Effector memory CD4-positive, alpha-beta T cell (primary cell): Measurements from ENCODE around the gene APOBEC3H.

Source experiments
- DNase-seq, 3 donors: peaks; one replicate each; pipeline ENCODE4 v3.0.0-alpha.2; 2020
- H3K27ac ChIP-seq: 2 replicates; pipeline ENCODE4 v1.7.0; 2013; ENCODE audit warnings: mild to moderate bottlenecking, low read length, moderate library complexity; ENCODE audit not compliant: insufficient read depth, poor library complexity, severe bottlenecking
- H3K27me3 ChIP-seq: replicated peaks from 2 replicates; pipeline ENCODE4 v1.7.0; 2013; ENCODE audit warnings: mild to moderate bottlenecking, low read length; ENCODE audit not compliant: insufficient read depth, control insufficient read depth, poor library complexity, severe bottlenecking
- H3K36me3 ChIP-seq: 2 replicates; pipeline ENCODE4 v1.7.0; 2013; ENCODE audit warnings: mild to moderate bottlenecking, low read length, moderate library complexity; ENCODE audit not compliant: control insufficient read depth, insufficient read depth
- H3K4me1 ChIP-seq: 2 replicates; pipeline ENCODE4 v1.7.0; 2013; ENCODE audit warnings: low read length, mild to moderate bottlenecking; ENCODE audit not compliant: control insufficient read depth, insufficient read depth, poor library complexity, severe bottlenecking
- H3K4me3 ChIP-seq: 2 replicates; pipeline ENCODE4 v1.7.0; 2013; ENCODE audit warnings: low read length, low read depth, mild to moderate bottlenecking; ENCODE audit not compliant: insufficient read depth, poor library complexity, severe bottlenecking
- H3K9me3 ChIP-seq: 2 replicates; pipeline ENCODE4 v1.7.0; 2013; ENCODE audit warnings: mild to moderate bottlenecking, low read length, moderate library complexity; ENCODE audit not compliant: control insufficient read depth

The APOBEC3H gene

GRCh38 chr22:39133871-39134270 is 36.8 kb downstream of the APOBEC3H start:
- no peaks in the 10 kb centered on the region for H3K9me3 ChIP-seq
- no peak overlapping the region for H3K27ac ChIP-seq
- H3K4me1 ChIP-seq = no peaks in the 10 kb centered on the region
- H3K4me3 ChIP-seq = no peak overlapping the region
- H3K27me3 ChIP-seq = no peaks in the 10 kb centered on the region
- DNase-seq = no peak
- H3K36me3 ChIP-seq = peaks cover 25% of the 10 kb centered on the region

DNA sequence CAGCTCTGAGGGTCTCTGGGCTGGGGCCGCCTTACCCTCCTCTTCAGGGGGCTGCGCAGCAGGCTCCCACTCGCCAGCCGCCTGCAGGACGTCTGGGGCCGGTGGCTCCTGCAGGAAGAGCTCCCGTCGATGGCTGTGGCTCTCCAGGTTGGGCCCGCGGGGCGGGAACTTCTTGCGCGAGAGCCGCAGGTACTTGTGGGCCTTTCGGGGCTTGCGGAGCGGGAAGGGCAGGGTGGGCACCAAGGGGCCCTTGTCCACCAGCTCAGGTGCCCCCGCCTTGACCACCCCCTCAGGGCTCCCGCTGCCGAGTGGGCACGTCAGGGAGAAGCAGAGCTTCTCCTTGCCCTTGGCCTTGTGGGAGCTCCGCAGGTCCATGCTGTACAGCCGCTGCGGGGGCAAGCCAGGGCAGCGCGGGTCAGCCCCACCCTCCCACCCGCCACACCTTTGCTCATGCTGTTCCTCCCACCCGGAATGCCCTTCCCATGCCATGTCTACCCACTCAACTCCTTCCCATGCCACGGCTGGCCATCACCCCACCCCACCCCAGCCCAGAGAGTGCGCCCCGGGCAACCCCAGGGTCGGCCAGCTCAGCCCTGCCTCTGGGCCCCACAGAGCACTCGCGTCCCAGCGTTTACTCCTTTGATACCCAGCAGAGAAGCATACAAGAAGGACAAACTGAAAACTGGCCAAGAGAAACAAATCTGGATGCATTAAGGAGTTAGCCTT is 37.5 kb downstream of the APOBEC3H start:
- no peaks in the 10 kb centered on the region for H3K4me1 ChIP-seq
- no peaks in the 10 kb centered on the region for H3K9me3 ChIP-seq
- peaks cover 28% of the 10 kb centered on the region for H3K36me3 ChIP-seq
- H3K27ac ChIP-seq = no peak overlapping the region
- no peak overlapping the region for H3K4me3 ChIP-seq
- no peaks in the 10 kb centered on the region for H3K27me3 ChIP-seq
- no peak for DNase-seq

DNA sequence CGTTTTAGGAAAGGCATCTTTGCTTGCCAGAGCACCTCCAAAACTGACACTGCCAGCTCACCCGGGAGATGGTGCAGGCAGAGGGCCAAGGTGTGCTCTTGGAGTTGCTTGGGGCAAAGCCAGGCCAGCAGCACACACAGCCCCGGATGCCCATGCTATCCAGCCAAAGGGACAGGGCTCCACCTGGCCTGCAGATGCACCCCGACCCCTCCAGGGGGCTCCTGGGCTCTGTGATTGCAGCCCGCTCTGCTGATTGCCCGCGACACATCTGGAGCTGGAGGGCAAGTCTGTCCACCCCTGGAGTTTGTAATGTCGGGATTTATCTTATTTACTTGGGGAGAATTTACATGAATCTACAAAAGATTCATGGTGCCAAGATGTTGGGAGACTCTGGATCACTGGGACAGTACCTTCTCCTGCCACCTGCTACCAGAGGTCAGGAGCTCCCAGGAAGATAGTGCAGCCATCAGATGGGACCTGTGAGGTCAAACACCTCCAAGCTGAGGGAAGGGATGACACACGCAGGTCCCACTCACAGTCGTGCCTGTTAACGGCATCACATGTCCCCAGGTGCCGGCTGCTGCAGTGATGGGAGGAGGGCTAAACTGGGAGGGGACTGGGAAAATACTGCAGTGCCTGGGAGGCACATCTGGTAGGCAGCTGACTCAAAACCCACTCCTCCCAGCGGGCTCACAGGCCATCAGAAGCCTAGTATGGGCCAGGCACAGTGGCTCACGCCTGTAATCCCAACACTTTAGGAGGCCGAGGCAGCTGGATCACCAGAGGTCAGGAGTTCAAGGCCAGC is 38.2 kb downstream of the APOBEC3H start:
- Histone ChIP-seq H3K4me1 (no peaks in the 10 kb centered on the region), H3K4me3 (no peak overlapping the region), H3K9me3 (no peaks in the 10 kb centered on the region), H3K27ac (no peak overlapping the region), H3K36me3 (peaks cover 28% of the 10 kb centered on the region), H3K27me3 (no peaks in the 10 kb centered on the region)
- no peak for DNase-seq

DNA sequence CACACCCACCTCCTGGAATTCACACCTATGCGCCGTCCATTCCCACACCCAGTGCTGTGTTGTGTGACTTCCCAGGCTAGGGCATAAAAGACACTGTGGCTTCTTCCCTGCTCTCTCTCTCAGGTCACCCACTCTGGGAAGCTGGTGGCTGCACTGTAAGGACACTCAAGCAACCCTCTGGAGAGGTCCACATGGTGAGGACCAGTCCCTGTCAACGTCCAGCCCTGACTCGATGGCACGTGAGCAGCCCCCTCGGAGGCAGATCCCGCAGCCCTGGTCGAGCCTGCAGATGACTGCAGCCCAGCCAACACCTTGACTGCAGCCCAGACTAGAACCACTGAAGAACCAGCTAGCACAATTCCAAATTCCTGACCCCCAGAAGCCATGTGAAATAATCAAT is 39.3 kb downstream of the APOBEC3H start:
- H3K27ac ChIP-seq = no peak overlapping the region
- H3K27me3 ChIP-seq = no peaks in the 10 kb centered on the region
- no peaks in the 10 kb centered on the region for H3K9me3 ChIP-seq
- no peaks in the 10 kb centered on the region for H3K4me1 ChIP-seq
- no peak for DNase-seq
- H3K36me3 ChIP-seq = peaks cover 28% of the 10 kb centered on the region
- H3K4me3 ChIP-seq = no peak overlapping the region

DNA sequence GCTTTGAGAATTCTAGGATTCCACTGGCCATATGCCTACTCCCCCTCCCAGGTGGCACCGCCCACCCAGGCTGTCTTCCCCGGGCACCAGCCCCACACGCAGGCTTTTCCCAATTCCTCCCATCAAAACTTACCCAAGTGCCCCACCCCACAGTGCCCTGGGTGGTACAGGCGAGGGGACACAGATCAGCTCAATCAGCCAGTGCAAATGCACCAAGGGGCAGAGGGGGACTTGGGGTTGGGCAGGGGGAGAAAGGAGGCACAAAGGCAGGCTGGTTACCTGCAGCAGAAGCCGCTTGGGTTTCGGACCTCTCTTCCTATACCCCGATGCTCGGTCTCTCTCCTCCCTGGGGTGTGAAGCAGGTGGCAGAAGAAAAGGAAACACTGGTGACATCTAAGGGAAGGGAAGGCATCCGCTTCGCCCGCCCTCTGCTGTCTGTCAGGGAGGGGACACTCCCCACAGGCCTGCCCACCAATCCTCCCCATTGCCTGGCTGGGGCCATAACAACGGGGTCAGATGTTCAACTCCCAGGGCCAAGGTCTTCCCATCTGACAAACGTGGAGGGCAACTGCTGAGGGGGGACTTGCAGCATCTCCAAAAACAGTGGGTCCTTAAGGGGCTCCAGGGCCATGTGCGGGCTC is 41.4 kb downstream of the APOBEC3H start:
- no peak overlapping the region for H3K4me3 ChIP-seq
- peaks cover 16% of the 10 kb centered on the region for H3K36me3 ChIP-seq
- H3K27me3 ChIP-seq = no peaks in the 10 kb centered on the region
- H3K4me1 ChIP-seq = no peaks in the 10 kb centered on the region
- H3K27ac ChIP-seq = no peak overlapping the region
- no peaks in the 10 kb centered on the region for H3K9me3 ChIP-seq
- DNase-seq = no peak

DNA sequence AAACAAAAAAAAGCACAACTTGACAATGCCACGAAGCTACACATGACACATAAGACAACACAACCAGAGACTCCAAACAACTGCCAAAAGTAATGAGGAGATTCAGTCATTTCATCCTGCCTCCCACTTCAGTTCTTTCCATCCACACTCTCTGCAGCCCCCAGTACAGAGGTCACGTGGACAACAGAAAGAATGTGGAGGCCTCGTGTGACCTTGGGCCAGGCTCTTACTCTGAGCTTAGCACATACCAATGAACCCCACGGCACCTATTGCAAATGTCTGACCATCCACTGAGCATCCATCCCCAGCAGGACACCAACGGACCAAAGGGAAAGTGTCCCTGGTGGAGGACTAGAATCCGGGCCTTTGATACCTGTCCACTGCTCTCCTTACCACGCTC is 42.9 kb downstream of the APOBEC3H start:
- Histone ChIP-seq H3K36me3 (peaks cover 9% of the 10 kb centered on the region), H3K4me3 (no peak overlapping the region), H3K27me3 (no peaks in the 10 kb centered on the region), H3K27ac (no peak overlapping the region), H3K9me3 (no peaks in the 10 kb centered on the region), H3K4me1 (peaks cover 7% of the 10 kb centered on the region)
- no peak for DNase-seq

DNA sequence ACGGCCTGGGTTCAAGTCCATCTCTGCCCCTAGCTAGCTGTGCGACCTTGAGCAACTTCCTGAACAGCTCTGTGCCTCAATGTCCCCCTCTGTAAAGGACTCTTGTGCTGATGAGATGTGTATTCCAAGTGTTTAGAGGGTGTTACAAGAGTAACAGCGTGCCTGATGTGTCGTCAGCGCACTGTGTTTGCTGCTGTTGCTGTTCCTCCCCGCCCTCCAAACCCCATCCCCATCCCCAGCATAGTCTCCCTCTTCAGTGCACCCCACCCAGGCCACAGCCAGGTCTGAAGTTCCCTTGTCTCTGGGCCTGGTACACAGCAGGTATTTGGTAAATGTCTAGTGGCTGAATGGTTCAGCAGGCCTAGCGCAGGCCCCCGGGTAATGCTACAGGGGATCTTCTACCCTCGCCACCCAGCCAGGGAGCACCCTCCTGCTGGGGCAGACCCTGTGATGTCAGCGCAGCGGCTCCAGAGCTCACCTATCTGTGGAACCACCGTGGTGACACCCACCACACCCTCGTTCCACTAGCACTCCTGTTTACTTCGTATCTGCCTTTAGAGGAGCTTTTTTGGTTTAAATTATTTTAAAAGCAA is 45.1 kb downstream of the APOBEC3H start:
- Histone ChIP-seq H3K4me1 (peaks cover 21% of the 10 kb centered on the region), H3K27me3 (no peaks in the 10 kb centered on the region), H3K27ac (no peak overlapping the region), H3K36me3 (peaks cover 9% of the 10 kb centered on the region), H3K9me3 (no peaks in the 10 kb centered on the region), H3K4me3 (no peak overlapping the region)
- DNase-seq = no peak

GRCh38 chr22:39144101-39144767 is 47.2 kb downstream of the APOBEC3H start:
- Histone ChIP-seq H3K36me3 (peaks cover 12% of the 10 kb centered on the region), H3K4me3 (peak overlapping the region; percentile 99), H3K27ac (peak overlapping the region; percentile 96), H3K27me3 (no peaks in the 10 kb centered on the region), H3K4me1 (peaks cover 40% of the 10 kb centered on the region), H3K9me3 (no peaks in the 10 kb centered on the region)
- DNase-seq = peak; percentile 42 to 53 (median 45)

DNA sequence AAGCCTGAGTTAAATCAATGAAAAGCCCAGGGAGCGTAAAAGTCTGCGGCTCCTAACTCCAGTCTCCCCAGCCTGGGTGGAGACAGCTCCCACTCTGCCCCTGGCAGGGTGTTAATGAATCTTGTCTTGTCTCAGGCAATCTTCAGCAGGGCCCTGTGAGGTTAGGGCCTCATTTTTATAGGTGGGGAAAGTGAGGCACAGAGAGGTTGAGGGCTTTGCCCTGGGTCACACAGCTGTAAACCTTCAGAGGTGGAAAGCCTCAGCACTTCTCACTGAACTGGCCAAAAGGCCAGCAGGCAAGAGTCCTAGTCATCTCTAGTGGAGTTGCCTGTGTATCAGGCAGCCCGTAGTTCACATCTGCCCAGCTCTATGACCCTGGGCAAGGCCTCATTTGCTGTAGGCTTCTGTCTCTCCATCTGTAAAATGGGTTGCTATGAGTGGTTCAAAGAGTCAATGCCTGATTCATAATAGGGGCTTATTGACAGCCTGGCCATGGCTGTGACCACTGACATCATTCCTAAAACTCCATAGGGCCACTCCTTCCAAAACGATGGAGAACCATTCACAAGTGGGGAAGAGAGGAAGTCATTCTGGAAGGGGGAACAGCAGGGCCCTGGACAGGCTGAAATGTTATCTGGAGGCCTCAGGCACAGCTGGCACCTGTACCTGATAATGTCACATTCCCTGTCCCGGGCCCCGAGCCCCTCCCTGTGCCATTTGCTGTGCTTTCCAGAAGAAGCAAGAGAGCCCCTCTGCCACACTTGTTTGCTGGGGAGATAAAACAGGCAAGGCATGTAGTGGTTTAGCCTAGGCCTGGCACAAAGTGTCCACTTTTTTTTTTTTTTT is 49.4 kb downstream of the APOBEC3H start:
- Histone ChIP-seq H3K36me3 (peaks cover 15% of the 10 kb centered on the region), H3K27ac (peak overlapping the region; percentile 96), H3K9me3 (no peaks in the 10 kb centered on the region), H3K4me3 (peak overlapping the region; percentile 57), H3K27me3 (no peaks in the 10 kb centered on the region), H3K4me1 (peaks cover 57% of the 10 kb centered on the region)
- DNase-seq = no peak
